Measurements from ENCODE around the gene CDKN1B.
"Not testable (repeated sequence)": the region's sequence is repeated elsewhere in the genome, so short reads cannot be mapped to it uniquely, and the experiment has no call there.

The CDKN1B gene

DNA sequence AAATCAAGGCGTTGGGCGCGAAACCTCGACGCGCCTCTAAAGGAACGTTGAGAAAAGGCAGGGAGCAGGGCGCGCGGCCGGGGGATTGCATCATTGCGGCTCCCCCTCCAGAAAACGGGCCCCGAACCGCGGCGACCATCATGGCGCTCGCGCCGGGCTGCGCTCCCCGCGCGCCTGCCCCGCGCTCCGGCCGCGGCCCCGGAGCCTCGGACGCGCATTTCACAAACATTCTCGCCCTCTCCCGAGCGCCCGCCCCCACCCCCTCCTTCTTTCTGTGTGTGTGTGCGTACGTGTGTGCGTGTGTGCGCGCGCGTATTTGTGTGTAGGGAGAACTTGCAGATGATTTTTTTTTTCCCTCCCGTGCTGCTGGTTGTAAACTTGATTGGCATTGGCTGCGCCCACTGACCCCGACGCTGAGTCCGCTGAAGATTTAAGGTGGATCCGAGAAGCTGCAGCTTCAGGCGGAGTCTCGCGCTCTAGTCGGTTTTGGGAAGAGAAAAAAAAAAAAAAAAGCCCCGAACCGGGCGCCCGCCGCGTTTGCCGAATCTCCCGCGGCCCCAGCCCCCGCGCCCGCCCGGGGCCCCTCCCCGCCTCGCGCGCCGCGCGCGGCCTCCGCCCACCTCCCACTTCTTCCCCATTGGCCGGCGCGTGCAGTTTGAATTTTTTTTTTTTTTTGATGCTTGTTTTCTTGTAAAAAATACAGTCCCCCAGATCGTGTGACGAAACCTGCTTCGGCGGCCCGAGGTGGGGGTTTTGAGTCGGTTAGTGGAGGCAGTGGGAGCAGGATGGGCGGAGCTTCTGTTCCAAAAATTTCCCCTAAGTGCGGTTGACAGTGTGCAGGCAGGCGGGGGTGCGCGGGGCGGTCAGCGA lies 8.2 kb downstream of the CDKN1B start:
- DNase-seq = peak; percentile 86

DNA sequence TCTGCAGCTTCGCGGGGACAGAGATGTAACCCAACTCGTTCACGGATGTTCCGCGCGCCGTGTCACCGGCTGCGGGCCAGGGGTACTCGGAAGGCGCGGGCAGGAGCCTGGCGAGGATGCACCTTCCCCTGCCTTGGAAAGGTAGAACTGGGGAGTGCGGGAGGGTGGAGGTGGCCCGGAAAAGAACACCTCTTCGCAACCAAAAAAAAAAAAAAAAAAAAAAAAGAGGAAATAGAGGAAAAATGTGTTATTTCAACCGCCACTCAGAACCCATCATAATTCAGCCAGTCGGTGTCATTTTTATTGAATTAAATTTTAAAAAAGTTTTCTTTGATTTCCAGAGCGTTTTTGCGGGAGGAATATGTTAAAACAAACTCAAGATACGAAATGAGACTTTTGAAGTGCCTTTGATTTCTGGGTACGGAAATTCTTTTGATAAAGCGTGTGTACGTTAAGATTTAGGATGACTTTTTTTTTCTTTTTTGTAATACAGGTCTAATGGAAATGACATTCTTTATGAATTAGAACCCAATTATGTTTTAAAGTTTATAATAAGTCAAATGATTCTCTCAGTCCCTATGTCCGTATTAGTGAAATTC lies 8.9 kb downstream of the CDKN1B start:
- DNase-seq = no peak

DNA sequence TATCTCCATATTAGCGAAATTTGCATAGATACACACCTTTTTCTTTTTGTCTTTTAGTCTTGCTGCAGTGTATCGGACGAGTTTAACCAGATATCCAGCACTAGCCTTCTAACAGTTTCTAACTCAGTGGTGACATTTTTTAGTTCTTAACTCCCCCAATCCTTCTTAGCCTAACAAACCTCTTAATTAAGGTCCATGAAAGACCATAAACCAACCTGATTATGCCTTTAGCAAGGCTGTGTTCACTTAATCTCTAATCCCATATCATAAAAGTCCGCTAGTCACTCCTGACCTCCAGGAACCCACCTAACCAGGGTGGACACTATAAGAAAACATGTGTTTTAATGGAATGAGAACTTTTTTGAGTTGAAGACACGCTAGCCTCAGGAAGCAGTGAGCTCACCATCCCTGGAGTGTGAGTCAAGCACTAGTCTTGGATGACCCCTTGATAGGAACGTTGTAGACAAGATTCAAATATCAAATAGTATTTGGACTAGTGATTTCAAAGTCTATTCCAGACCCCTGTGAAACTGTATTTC lies 9.5 kb downstream of the CDKN1B start:
- no peak for DNase-seq

DNA sequence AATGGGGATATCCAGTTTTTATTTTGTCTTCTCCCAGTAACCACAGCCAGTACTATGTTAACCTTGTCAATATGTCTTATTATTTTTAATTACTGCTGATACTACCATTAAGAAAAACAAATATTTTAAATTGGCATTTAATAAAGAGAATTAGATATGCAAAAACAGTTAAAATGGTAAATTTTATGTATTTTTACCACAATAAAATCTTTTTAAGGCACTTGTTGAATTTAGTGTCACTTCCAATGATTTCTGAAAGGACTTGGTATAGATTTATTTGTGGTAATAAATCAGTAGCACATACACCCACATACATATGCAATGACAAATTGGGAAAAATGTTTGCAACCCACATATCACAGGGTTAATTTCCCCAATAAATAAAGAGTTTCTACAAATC lies 14.0 kb downstream of the CDKN1B start:
- DNase-seq = no peak

DNA sequence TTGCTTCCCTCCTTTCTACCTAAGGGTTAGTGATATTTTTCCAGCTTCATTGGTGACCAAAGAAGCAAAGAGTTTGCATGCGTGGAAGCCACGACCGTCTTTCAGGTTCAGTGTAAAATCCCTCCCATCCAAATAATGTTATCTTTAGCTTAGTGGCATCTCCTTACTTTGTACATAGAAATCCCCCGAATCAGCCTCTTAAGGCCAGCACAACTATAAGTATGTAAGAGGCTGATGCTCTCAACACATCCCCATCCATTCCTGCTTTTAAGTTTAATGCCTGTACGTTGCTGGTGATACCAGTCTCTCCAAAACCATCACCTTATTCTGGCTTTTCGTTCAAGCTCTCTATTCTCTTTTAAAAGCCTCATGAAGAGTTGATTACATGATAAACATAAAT lies 14.6 kb downstream of the CDKN1B start:
- DNase-seq = no peak

DNA sequence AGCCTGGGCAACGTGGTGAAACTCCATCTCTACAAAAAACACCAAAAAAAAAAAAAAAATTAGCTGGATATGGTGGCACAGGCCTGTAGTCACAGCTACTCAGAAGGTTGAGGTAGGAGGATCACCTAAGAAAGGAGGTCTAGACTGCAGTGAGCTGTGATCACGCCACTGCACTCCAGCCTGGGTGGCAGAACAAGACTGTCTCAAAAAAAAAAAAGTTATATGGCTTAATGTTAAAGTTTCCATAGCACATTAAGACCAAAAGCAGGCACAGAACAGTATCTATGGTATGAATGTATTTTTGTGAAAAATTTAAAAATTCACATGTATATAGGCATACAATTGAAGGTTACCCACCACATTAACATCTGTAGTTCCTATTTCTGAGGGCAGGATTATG lies 15.9 kb downstream of the CDKN1B start:
- DNase-seq = no peak

DNA sequence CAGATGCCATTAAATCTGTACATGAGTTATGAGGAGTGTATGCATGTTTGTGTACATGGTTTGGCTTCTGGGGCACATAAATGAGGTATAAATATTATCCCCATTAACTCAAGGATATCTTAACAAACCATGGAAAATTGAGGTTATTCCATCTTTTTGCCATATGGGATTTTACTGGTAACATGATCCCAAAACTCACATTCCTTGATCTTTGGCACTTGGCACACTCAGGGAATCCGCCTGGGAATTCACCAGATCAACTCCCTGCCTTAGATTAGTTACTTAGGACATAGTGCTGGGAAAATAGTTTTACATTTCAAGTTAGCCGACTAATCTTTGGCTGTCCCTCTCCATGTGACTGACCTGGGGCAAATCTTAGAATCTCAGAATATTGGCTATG lies 16.9 kb downstream of the CDKN1B start:
- no peak for DNase-seq

DNA sequence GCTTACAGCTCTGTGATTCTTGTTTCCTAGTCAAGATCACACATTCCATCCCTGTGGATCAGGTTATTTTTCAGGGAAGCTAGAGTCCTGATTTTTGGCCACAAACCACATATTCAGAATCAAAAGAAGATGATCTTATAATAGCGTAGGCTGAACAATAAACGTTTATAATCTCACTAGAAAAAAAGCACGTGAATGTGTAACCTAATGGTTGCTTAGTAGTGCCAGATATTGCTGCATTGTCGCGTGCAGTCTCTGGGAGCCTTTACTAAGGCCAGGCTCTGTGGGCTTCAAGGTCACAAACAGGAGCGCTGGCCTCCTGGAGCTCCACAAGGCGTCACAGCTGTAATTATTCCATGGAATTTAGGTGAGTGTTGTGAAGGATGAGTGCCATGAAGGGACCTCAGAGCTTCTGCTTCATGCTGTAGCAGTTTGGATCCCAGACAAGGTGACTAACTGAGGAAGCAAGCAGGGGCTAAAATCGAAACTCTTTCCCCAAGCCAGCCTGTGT lies 17.4 kb downstream of the CDKN1B start:
- DNase-seq = no peak

DNA sequence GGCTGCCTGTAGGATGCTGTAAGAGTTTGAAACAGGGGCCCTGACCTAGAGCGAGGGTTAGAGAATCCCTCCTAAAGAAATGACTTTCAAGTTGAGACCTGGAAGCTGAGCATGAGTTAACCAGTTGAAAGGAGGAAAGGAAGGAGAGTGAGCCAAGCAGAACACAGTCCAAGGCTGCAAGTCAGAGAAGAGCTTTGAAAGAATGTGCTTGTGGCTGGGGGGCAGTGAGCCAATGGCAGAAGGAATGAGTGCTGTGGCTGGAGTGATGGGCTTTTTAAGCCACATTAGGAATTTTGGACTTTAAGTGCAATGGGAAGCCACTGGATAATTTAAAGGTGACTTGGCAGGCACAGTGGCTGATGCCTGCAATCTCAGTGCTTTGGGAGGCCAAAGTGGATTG lies 18.1 kb downstream of the CDKN1B start:
- DNase-seq = no peak

DNA sequence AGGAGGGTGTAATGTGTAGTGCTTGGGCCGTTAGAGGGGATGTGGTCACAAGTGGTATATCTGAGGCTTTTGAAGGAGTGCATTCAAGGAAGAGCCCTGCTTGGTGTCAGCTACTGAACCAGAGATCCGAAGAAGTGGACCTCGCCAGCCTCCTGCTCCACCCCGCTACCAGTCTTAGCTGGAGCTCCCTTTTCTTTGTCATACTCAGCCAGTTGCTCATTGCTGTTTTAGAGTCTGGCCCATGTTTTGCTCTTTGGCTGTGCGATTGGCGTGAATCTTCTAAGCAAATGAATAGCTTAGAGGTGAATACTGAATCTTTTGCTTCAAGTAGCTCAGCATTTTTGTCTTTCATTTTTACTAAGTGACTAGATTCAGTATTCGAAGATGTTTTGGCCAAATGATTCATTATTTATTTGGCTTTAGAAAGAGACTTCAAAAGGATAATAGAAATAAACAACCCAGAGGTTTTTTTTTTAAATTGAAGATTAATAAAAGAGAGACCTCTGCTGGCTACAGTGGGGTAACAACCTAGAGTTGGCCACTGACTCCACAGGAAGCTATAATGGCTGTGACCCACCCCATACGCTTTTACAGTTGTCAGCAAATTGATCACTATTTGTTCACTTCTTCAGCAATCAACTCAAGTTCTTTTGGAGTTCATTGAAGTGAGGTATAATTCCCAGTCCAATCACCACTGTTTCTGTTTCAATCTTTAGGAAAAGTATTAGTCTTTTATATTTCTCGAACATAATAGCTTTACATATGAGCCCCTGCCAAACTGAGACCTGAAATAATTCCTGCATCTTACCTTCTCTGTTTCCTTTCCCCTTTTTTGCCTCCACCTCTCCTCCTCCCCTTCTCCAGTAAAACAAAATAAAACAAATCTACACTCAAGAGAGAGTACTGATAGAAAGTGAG lies 19.9 kb downstream of the CDKN1B start:
- DNase-seq = peak; percentile 11

DNA sequence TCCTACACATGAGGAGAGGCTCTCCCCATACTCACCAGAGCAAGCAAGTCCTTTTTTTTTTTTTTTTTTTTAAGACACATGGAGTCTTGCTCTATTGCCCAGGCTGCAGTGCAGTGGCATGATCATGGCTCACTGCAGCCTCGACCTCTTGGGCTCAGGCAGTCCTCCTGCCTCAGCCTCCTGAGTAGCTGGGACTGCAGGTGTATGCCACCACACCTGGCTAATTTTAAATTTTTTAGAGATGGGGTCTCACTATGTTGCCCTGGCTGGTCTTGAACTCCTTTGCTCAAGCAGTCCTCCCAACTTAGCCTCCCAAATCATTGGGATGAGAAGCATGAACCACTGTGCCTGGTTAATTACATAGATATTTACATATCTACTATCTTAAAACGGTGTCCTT lies 21.0 kb downstream of the CDKN1B start:
- not testable (repeated sequence) for DNase-seq

DNA sequence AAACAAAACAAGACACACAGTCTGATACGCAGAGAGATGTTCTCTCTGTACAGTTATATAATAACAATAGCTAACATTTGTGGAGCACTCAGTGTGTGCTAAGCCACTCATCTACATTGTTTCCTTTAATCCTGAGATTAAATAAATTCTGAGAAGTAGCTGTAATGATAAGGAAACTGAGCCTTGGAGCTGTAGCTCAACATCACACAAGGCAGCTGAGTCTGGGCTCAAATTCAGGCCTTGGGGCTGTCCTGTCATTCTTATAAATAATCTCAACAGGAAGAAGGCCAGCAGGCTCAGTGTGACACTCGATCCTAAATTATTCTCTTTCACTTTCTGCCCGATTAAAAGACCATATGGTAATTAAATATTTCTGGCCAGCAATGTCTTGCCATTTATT lies 24.5 kb downstream of the CDKN1B start:
- no peak for DNase-seq

DNA sequence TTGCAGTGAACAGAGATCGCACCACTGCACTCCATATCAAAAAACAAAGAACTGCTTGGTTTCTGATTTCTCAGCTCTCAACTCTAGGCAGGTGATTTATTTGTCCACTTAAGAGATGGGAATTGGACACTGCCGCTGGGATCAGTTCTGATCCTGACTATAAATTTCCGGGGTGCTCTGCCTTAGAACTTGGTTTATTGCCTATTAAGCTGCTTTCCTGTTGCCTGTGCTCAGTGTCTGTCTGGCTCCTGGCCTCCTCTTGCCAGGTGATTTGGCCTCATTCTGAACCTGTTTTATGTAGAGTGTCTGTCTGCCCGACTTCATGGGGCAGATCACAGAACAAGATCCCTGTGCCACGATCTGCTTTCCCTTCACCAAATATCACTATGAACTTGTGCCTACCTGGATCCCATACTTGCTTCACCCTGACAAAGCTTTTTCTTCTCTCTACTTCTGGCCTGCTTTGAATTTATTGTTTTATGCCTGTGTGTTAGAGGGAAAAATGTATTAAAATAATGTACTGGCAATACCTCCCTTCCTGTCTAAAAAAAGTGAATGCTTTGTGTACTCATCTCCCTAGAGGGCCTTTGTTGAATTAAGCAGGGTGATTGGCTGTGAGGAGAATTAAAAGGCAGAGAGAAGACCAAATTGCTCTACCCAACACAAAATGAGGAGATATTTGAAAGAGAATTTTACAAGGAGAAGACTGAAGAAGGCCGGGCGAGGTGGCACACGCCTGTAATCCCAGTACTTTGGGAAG lies 27.6 kb downstream of the CDKN1B start:
- no peak for DNase-seq

DNA sequence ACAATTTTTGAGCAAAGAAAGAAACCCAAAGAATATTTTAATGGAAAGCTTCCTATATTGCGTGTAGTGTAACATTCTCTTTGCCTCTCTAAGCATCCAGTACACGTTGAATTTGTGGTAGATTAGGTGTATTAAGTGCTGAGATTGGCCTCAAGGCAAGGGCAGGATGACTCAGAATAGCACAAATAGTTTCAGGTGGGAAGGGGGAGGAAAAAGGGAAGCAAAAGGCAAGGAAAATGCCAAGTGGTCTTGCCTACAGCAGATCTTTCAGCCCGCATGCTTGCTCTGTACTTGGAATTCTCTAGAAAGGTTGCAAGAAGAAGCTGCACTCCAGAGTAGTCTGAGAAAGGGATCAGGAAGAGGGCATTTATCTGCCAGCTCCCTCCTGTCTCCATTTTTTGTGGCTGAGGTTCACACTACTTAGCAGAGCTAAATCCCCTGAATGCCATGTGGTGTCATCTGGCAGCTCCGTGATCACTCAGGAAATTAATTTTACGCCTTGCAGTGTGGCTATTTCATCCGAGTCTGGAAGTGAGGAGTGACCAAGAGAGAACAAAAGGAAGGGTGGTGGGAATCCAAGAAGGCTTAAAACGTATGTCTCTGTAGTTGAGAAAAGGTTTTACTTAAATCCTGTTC lies 28.5 kb downstream of the CDKN1B start:
- DNase-seq = no peak

DNA sequence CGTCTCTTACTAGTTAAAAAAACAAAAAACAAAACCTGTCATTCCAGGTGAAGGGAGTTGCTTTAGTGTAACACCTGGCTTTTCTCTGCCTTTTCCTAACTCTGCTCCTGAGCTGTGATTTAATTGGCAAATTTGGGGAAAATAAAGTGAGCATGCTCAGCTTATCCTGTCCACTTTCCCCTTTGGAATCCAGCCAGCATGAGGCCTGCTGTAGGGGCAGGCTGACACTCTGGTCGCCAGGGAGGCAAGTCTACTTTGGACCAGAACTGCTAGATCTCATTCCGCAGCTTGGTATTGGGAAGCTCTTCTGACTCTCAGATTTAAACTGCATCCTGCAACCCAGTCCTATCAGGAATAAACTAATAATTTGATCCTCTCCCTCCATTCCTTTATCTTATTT lies 30.1 kb downstream of the CDKN1B start:
- DNase-seq = no peak

DNA sequence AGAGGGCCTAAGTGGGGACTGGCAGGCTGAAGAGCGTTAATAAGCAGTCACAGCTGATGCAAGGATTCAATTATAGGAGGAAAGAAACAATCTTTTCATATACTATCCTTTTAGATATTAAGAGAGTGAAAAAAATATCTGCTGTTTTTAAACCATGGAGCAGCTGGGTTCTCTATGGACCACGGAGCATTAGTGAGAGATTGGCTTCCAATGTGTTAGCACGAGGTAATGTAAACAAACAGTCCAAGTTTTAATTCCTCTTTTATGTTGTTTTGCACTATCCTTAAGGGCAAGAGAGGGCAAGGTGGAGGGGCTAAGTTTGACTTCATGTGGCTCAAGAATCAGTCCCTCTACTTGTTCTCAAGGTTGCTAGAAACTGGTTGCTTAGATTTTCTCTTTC lies 30.9 kb downstream of the CDKN1B start:
- DNase-seq = no peak

DNA sequence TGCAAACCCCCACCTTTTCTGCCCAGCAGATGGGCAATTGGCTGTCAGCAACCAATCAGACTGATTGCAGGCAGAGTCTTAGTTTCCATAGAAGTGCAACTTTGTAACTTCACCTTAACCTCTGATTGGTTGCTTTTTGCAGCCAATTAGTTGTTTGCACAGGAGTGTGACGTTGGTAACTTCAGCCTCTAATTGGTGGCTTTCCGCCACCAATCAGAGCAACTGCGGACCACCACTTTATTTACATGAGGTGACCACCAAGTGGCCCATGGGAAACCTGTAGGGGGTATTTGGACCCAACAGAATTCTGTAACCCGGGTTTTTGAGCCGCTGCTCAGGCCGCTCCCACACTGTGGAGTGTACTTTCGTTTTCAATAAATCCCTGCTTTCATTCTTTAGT lies 32.3 kb downstream of the CDKN1B start:
- DNase-seq = no peak

DNA sequence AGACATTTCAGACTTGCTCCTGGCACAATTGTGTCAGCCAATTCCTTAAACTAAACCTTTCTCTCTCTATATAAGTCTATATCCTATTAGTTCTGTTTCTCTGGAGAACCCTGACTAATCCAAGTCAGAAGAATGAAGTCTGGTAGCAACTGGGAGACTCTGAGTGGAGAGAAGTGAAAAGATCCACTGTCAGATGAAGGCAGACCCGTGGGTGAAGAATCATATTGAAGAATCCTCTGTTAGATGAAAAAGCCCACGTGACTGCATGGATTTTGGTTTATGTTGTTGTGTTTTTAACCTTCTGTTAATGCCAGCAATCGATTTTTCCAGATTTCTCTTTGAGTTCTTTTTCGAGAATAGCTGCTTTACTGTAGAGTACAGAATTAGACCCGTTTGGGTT lies 38.8 kb downstream of the CDKN1B start:
- DNase-seq = no peak

DNA sequence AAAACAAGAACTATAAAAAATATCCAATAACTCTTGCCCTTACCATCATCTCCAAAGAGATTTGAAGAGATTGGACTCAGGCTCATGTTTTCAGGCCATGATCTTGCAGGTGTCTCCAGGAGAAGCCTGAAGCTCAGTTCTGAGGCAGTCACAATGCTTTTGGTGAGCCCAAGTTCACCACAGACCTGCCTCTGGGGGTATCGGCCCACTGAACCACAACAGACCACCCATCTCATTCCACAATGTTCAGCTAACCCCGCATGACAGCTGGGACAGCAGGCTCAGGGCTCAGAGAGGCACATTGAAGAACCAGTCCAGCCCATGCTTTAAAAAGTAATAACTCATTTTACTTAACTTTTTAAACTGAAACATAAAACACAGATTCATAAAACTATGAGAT lies 40.0 kb downstream of the CDKN1B start:
- DNase-seq = no peak

DNA sequence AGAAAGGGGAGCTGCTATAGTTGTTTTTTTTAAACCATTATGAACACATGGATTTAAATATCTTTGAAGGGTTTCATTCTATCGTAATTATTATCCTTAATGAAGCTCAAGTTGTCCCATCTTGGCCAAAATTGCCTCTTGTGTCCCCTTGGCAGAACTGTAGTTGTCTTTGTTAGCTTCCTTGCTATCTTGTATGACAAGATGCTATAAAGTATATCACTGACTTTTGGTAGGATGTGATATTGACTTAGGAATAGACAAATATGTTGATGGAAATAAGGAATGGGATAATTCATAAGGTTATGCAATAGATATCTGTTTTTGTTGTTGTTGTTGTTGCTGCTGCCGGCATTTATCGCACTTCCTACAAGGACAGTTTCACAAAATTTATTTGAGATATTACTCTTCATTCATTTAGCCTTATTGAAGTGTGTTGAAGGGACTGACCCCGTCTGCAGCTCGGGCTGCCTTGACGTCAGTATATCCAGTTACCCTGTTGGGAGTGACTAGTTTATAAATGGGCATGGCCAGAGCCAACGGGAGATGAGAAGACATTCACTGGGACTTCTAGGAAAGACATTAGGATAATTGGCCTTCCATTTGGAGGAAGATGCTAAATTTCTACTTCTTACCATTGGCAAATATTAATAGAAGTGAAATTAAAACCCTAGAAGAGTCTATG lies 42.2 kb downstream of the CDKN1B start:
- no peak for DNase-seq

DNA sequence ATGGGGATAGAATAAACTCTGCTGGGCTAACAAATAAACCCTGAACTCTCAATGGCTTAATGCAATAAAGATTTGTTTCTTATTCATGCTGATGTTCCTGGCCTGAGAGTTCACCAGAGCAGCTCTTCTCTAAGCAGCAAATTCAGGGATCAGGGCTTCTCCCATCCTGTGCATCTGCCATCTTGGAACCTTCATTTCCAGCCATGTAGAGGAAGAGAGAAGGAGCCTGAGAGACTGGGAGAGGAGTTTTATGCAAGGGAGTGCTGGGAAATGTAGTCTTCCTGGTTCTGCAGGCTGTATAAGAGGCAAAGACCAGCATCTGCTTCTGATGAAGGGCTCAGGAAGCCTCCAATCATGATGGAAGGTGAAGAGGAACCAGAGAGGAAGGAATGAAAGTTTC lies 47.7 kb downstream of the CDKN1B start:
- no peak for DNase-seq

All from NCI-H748 treated with DMSO at 0.1 percent for 48 hours (cell line).